T-helper 17 cell (primary cell): ENCODE data around the gene AP1M1. TPM values are rescaled to one million over a fixed set of nuclear protein-coding genes. Genes with fewer than 3 reads are reported as not detected.
A peak's percentile ranks its signal among the peaks of the same experiment; 100 is the strongest.

Experiments used
- ATAC-seq: fragments of 150-1000 bp; cut with Tn5 transposase; 2 replicates; pipeline ENCODE4 v1.10.0; 2021; ENCODE audit warnings: mild to moderate bottlenecking, moderate library complexity
- DNase-seq, 3 donors: peaks; one replicate each; pipeline versions ENCODE4 v3.0.0 to v3.0.0-alpha.2; 2020 to 2021
- H3K9me3 ChIP-seq: one replicate; pipeline ENCODE4 v1.7.0; 2013; ENCODE audit warnings: low read length, mild to moderate bottlenecking; ENCODE audit not compliant: control insufficient read depth, poor library complexity, severe bottlenecking
- H3K27ac Mint-ChIP-seq: one replicate; pipeline ENCODE4 v1.8.0; 2022; ENCODE audit warnings: mild to moderate bottlenecking, moderate library complexity, mixed read lengths
- H3K27me3 Mint-ChIP-seq: one replicate; pipeline ENCODE4 v1.8.0; 2022; ENCODE audit warnings: mixed read lengths
- H3K36me3 Mint-ChIP-seq: one replicate; pipeline ENCODE4 v1.8.0; 2022; ENCODE audit warnings: low read depth, mixed read lengths
- H3K4me1 Mint-ChIP-seq: one replicate; pipeline ENCODE4 v1.8.0; 2022; ENCODE audit warnings: mild to moderate bottlenecking, mixed read lengths
- H3K4me3 Mint-ChIP-seq: one replicate; pipeline ENCODE4 v1.8.0; 2022; ENCODE audit warnings: mild to moderate bottlenecking, moderate library complexity, mixed read lengths
- total RNA-seq, 4 donors: library from RNA in 2 of 4; stranded (reverse) in 2 of 4; gene quantifications; one replicate each; pipeline ENCODE4 v1.2.3 and lab custom pipeline; 2022 to 2026

AP1M1 gene
- total RNA-seq, 2 donors from 2014 or later: 91.8 to 98.5 TPM

DNA sequence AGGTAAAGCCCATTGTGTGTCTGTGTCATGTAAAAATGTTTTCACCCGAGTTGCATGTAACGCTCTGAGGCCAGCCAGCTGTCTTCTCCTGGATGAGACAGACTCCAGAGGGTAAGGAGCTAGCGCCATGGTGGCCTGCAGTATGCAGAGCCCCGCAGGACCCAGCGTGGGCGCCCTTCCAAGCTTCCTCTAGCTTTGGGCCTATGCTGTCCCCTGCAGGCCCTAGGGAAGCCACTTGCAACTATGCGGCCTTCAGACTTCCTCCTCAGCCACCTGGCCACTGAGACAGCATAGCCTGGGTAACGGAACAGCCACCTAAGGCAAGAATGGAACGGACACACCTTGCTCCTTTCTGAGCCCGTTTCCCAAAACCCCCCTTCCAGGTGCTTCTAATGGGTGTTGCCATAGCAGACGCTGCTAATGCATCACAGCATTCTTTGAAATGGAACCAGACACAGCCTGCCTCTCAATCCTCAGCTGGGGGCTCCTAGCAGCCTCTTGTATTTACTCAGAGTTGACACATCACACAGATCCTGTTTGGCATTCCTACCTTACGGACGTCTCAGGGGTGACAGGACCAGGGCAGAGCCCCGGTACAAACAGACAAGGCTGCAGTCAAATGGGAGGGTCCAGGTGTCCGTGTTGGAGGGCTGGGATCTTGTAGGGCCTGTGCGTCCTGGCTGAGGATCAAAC is 6.3 kb upstream of the AP1M1 start:
- Mint-ChIP-seq H3K27me3 (no peaks in the 10 kb centered on the region), H3K4me1 (peaks cover 14% of the 10 kb centered on the region), H3K27ac (no peak overlapping the region), H3K36me3 (peaks cover 7% of the 10 kb centered on the region), H3K4me3 (no peak overlapping the region)
- no peaks in the 10 kb centered on the region for H3K9me3 ChIP-seq
- no peak for ATAC-seq
- no peak for DNase-seq

DNA sequence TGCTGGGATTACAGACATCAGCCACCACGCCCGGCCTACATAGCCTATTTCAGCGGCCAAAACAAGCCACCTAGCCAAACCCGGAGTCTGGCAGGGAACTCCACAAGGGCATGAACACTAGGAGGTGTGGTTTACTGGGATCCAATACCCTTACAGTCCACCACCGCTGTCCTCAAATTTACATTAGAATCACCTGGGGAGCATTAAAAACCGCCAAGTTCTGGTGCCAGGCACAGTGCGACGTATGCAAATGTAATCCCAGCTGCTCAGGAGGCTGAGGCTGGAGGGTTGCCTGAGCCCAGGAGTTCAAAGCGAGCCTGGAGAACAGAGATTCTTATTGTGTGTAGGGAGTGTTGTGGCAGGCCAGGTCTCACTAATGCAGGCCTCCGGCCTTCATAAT is 4.2 kb upstream of the AP1M1 start:
- H3K27me3 Mint-ChIP-seq: no peaks in the 10 kb centered on the region
- H3K4me1 Mint-ChIP-seq: peaks cover 13% of the 10 kb centered on the region
- ATAC-seq (no peak), DNase-seq (no peak)
- H3K36me3 Mint-ChIP-seq: peaks cover 4% of the 10 kb centered on the region
- no peak overlapping the region for H3K4me3 Mint-ChIP-seq
- no peak overlapping the region for H3K27ac Mint-ChIP-seq
- H3K9me3 ChIP-seq: no peaks in the 10 kb centered on the region

DNA sequence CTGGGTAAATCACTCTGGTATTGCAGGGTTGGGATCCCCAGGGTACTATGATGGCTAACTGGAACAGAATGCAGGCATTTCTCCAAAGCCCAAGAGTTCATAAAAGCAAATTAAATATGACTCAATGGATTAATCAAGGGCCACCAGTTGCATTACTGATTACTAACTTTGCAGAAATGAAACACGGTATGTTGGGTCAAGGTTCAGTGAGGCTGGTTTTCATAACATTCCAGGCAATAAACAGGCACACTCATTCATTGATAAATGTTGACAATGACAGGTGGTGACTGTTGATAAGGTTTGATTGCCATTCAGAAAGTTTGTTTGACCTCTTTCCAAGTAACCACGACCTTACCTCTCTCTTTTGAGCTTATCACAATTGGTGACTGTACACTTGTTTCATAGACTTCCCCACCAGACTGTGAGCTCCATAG is 506 bp upstream of the AP1M1 start:
- Mint-ChIP-seq H3K4me3 (peak overlapping the region; percentile 78), H3K4me1 (peaks cover 29% of the 10 kb centered on the region), H3K27ac (peak overlapping the region; percentile 83), H3K27me3 (no peaks in the 10 kb centered on the region), H3K36me3 (peaks cover 5% of the 10 kb centered on the region)
- DNase-seq: no peak
- no peak for ATAC-seq
- H3K9me3 ChIP-seq: no peaks in the 10 kb centered on the region

DNA sequence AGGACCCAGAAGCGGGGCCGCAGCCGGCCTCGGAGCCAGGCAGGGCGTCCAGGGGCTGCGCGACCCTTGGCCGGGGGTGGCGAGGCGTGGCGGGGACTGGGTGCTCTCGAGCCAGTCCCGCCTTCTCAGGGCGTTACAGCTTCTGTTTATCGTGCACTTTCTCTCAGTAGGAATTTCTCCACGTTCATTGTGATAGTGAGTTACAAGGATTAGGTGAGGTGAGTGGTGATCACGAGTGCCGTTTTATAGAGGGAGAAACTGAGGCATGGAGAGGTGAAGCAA is 600 bp downstream of the AP1M1 start:
- Mint-ChIP-seq H3K4me1 (peaks cover 32% of the 10 kb centered on the region), H3K36me3 (peaks cover 8% of the 10 kb centered on the region), H3K27ac (no peak overlapping the region), H3K4me3 (peak overlapping the region; percentile 78), H3K27me3 (no peaks in the 10 kb centered on the region)
- DNase-seq (no peak), ATAC-seq (no peak)
- no peaks in the 10 kb centered on the region for H3K9me3 ChIP-seq

DNA sequence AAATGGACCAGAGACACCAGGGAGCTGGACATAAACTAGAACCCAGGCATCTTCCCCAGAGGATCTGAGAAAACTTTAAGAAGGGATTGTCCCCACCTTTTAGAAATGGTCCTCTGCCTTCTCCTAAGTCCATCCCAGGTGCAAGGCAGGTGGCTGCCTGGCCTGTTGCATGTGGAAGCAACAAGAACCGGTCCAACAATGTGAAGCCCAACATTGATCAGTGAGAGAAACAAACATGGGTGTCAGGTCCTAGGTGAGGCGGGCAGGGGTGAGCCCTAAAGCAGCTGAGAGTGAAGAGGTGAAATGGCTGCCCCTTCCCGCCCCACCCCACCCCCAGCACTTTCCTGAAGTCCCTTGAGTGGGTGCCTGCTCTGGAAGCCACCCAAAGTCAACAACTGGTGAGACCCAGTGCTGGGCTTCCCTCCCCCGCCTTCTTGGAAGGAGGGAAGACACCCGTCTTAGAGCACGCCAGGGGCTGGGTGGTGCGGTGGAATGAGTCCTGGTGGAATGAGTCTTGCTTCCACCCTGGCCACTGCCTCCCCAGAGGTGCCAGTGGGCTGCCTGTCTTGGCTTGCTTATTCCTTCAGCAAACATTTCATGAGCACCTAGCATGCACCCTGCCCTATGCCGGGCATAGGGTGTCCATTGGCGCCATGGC is 1.7 kb downstream of the AP1M1 start:
- H3K4me1 Mint-ChIP-seq: peaks cover 32% of the 10 kb centered on the region
- H3K27me3 Mint-ChIP-seq: no peaks in the 10 kb centered on the region
- no peak for ATAC-seq
- no peaks in the 10 kb centered on the region for H3K9me3 ChIP-seq
- H3K27ac Mint-ChIP-seq: peak overlapping the region; percentile 67
- H3K36me3 Mint-ChIP-seq: peaks cover 8% of the 10 kb centered on the region
- DNase-seq: no peak
- peak overlapping the region; percentile 78 for H3K4me3 Mint-ChIP-seq

DNA sequence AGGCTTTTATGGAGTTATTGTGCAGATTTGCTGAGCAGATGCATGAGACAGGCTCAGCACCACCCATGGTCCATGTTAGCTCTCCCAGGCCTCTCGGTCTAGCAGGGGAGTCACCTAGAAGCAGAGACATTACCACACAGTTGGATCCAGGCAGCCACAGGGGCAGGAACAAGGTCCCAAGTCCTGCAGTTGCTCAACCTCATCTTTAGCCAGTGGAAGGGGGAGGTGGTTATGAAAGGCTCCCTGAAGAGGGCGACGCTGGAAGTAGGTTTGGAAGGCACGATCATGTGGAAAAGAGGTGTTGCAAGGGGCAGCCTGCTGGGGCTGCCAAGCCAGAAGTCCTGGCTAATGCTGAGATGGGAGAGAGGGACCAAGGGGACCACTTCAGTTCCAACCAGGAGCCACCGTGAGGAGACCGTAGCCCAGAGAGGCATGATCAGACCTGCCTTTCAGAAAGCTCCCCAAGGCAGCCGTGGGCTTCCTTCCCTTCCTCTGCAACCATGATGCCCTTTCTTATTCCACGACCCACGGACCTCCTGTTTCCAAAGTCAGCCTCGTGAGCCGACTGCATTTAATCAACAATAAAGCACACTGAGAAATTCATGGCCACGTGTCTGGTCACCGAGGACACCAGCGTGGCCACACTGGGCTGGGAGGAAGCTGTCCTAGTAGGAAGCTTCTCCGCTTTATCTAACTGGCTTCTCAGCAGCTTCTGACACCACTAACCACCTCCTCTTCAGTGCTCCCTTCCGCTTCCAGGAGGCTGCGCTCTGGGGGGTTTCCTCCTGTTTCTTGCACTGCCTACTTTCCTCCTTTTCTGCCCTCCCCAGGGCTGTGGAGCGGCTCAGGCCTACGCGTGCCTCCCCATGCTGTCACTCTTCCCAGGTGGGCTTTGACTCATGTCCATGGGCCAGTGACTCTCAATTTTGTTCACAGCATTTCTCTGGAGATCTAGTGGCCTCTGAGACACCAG is 2.6 kb downstream of the AP1M1 start:
- H3K36me3 Mint-ChIP-seq: peaks cover 8% of the 10 kb centered on the region

DNA sequence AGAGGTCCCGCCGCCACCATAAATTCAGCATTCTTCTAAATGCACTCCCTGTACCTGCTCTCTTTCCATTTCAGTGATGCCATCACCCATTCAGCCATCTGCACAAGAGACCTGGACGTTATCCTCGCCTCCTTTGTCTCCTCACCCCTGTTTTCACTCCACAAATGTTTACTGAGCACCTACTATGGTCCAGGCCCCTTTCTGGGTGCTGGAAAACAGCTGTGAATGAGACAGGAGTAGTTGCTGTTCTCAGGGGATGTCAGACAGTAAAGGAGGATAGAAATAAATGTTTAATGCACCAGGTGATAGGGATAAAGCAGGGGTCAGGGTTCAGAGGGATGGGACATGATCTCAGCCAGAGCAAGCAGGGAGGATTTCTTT is 3.3 kb downstream of the AP1M1 start:
- Mint-ChIP-seq H3K27ac (peak overlapping the region; percentile 71), H3K36me3 (peaks cover 8% of the 10 kb centered on the region), H3K4me3 (no peak overlapping the region), H3K4me1 (peaks cover 32% of the 10 kb centered on the region), H3K27me3 (no peaks in the 10 kb centered on the region)
- ATAC-seq: no peak
- H3K9me3 ChIP-seq: no peaks in the 10 kb centered on the region
- DNase-seq: no peak

More for the DNA sequence above, 2.6 kb downstream of the AP1M1 start:
- Mint-ChIP-seq H3K4me3 (peak overlapping the region; percentile 41), H3K27ac (peak overlapping the region; percentile 71), H3K27me3 (no peaks in the 10 kb centered on the region), H3K4me1 (peaks cover 32% of the 10 kb centered on the region)
- no peak for DNase-seq
- ATAC-seq: no peak
- no peaks in the 10 kb centered on the region for H3K9me3 ChIP-seq

DNA sequence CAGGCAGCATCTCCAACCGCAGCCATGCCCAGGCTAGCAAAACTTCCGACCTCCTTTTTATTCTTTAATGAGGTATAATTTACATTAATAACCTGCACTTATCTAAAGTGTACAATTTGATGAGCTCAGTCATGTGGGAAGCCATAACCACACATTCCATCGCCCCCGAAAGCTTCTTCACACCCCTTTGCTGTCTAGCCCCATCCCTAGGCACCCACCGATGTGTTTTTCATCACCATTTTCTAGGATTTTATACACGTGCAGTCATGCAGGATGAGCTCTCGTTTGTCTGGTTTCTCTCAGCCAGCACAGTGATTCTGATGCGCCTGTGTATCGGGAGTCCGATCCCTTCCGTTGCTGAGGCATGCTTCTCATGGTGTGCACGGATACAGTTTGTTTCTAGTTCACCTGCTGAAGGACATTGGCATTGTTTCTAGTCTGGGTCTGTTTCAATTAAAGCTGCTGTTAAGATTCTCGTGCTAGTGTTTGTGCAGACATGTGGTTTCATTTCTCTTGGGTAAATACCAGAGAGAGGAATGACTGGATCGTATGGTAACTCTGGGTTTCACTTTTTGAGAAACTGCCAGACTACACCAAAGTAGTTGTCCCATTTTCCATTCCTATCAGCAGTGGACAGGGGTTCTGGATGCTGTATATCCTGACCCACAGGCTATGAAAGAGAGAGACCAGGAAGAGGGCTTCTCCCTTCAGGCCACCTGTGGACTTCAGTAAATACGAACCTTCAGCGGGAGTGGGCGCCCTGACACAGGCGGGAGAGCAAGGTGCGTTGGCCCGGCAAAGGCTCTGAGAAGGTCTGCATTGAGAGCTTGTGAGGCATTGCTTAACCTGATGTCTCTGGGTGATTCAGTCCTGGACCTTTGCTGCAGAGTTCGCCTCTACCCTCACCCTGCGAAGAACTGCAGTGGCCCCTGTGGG is 4.9 kb downstream of the AP1M1 start:
- H3K4me1 Mint-ChIP-seq: peaks cover 33% of the 10 kb centered on the region
- H3K4me3 Mint-ChIP-seq: no peak overlapping the region
- no peak for ATAC-seq
- peaks cover 8% of the 10 kb centered on the region for H3K36me3 Mint-ChIP-seq
- peak overlapping the region; percentile 45 for H3K27ac Mint-ChIP-seq
- no peaks in the 10 kb centered on the region for H3K27me3 Mint-ChIP-seq
- DNase-seq: no peak
- no peaks in the 10 kb centered on the region for H3K9me3 ChIP-seq

DNA sequence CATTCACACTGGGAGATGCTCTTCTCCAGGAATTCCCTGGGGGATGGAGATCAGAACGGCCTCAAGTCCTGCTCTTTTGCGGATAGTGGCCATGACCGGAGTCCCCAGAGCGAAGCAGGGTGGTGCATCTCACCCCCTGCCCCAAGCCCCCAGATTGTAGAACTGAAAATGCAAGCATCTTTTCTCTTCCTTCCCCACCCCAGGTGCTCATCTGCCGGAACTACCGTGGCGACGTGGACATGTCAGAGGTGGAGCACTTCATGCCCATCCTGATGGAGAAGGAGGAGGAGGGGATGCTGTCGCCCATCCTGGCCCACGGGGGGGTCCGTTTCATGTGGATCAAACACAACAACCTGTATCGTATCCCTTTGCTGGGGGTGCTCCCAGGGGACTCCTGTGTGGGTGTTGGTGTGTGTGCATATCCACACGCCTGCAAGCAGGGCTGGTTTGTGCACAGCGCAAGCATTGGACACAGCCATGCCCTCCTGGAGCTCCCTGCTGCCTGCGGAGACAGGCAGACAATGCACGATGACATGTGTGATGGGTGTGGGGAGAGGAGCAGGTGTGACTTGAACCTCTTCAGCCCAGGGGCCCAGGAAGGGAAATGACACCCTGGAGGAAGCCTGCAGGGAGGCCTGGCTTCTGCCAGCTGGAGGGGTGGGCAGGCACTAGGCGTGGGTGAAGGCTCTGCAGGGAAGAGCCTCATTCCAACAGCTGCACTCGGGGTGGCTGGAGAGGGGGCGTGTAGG is 5.7 kb downstream of the AP1M1 start:
- H3K9me3 ChIP-seq: no peaks in the 10 kb centered on the region
- Mint-ChIP-seq H3K27ac (peak overlapping the region; percentile 45), H3K4me1 (peaks cover 33% of the 10 kb centered on the region), H3K27me3 (no peaks in the 10 kb centered on the region), H3K4me3 (no peak overlapping the region), H3K36me3 (peaks cover 10% of the 10 kb centered on the region)
- DNase-seq (no peak), ATAC-seq (no peak)

DNA sequence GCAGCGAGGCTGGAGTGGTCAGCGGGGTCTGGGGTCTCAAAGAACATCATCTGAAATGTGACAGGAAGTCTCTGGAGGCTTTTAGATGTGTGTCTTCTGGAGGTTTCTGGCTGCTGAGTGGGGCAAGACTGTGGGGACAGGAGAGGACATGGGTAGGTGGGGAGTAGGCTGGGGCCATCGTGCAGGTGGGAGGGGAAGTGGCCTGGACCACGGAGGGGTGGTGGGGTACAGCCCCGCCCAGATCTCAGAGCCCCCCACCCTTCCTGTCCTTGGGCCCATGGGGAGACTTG is 6.2 kb downstream of the AP1M1 start:
- H3K27ac Mint-ChIP-seq: no peak overlapping the region

DNA sequence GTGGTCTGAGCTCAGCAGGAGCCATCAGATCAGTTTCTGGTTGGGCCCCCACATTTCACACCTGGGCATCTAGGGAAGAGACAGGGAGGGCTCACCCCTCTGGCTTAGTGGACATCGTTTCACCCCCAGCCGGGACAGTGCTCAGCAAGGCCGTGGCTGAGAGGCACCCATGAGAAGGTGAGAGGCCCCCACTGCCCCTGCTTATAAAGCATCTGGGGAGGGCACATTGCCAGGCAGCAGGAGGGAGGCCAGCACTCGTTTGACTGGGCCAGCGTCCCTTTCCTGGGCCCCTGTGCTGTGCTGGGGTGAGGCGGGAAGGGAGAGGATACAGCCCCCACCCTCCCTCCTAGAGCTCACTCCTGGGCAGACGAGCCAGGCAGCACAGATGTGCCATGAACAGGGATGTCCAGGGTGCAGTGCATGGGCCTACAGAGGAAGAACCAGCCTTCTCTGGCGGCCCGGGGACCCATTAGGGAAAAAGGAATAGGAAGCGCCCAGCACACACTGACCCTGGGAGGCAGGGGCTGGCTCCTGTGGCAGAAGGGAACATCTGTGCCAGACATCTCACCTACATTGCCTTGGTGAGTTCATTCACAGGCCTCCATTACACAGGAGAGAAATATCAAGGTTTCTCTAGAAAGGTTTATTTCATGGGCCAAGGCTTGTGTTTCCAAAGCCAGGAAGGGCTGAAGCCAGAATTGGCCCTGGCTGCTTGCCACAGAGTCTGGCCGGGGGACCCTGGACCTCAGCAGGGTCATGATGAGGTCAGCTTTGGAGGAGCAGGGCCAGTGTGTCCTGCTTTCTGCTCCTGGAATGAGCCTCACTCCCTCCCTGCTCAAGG is 7.7 kb downstream of the AP1M1 start:
- ATAC-seq: no peak
- H3K27ac Mint-ChIP-seq: no peak overlapping the region
- DNase-seq: no peak

More for the DNA sequence above, 6.2 kb downstream of the AP1M1 start:
- ATAC-seq (no peak), DNase-seq (no peak)
- Mint-ChIP-seq H3K4me3 (no peak overlapping the region), H3K36me3 (peaks cover 10% of the 10 kb centered on the region), H3K27me3 (no peaks in the 10 kb centered on the region), H3K4me1 (peaks cover 32% of the 10 kb centered on the region)
- no peaks in the 10 kb centered on the region for H3K9me3 ChIP-seq

More for the DNA sequence above, 7.7 kb downstream of the AP1M1 start:
- H3K4me1 Mint-ChIP-seq: peaks cover 25% of the 10 kb centered on the region
- H3K36me3 Mint-ChIP-seq: peaks cover 13% of the 10 kb centered on the region
- no peak overlapping the region for H3K4me3 Mint-ChIP-seq
- no peaks in the 10 kb centered on the region for H3K27me3 Mint-ChIP-seq
- no peaks in the 10 kb centered on the region for H3K9me3 ChIP-seq
